GM12878 (cell line): ENCODE measurements around the gene PHB1. TPM values are rescaled to one million over a fixed set of nuclear protein-coding genes. Genes with fewer than 3 reads are reported as not detected.

Experiments
- ATAC-seq: fragments of 200-7000 bp; cut with Tn5 transposase; 3 replicates; pipeline ENCODE4 v1.9.1; 2020; ENCODE audit warnings: mild to moderate bottlenecking, moderate library complexity
- BruUV-seq: library from RNA; stranded (reverse); fragments of 400-500 nt; replicated peaks from 2 replicates; lab custom pipeline; 2021; lab: Mats Ljungman, UMichigan
- CTCF ChIA-PET: fragments of 300-600 bp; sonication (Branson Sonifier 250); formaldehyde crosslinking; extraction: SDS; loops from one replicate; lab custom pipeline; 2021; ENCODE audit warnings: inconsistent platforms; lab: Yijun Ruan, JAX
- POLR2A ChIA-PET: fragments of 350-600 bp; formaldehyde crosslinking; extraction: SDS; loops from one replicate; lab custom pipeline; 2021; ENCODE audit warnings: inconsistent platforms; lab: Charles Lee
- RAD21 ChIA-PET: fragments of 300-600 bp; sonication (Branson Sonifier 250); formaldehyde crosslinking; loops from one replicate; lab custom pipeline; 2023; ENCODE audit warnings: antibody characterized with exemption; ENCODE audit not compliant: unreplicated experiment; lab: Charles Lee
- SMC1A ChIA-PET: fragments of 300-600 bp; sonication (Branson Sonifier 250); formaldehyde crosslinking; loops from one replicate; lab custom pipeline; 2023; ENCODE audit not compliant: unreplicated experiment, uncharacterized antibody; lab: Charles Lee
- DNase-seq: peaks from one replicate; pipeline ENCODE4 v3.0.0-alpha.2; 2011; ENCODE audit warnings: low read depth, low spot score
- FAIRE-seq: peaks from 3 replicates; lab custom pipeline; 2011; peaks lifted over from hg19 to GRCh38; lab: Jason Lieb, UNC
- H2AFZ ChIP-seq: 2 replicates; pipeline ENCODE4 v1.6.0; 2011; ENCODE audit warnings: low read depth, low read length, control low read depth; ENCODE audit not compliant: control insufficient read depth
- H3K27ac ChIP-seq: 2 replicates; pipeline ENCODE4 v1.5.1; 2011; ENCODE audit warnings: control low read depth; ENCODE audit not compliant: control insufficient read depth, insufficient read depth
- H3K27me3 ChIP-seq, 2 experiments: replicated peaks in 1 of 2; 2 replicates each; pipeline versions ENCODE4 v1.6.0 to v1.6.1; 2011; ENCODE audit warnings: low read length in 1 of 2; ENCODE audit not compliant: control insufficient read depth in 2 of 2, insufficient read depth in 2 of 2
- H3K36me3 ChIP-seq, 2 experiments: 2 replicates each; pipeline ENCODE4 v1.5.1; 2011; ENCODE audit warnings: low read length in 1 of 2; ENCODE audit not compliant: control insufficient read depth in 2 of 2, insufficient read depth in 2 of 2
- H3K4me1 ChIP-seq: 2 replicates; pipeline ENCODE4 v1.6.1; 2011; ENCODE audit warnings: mild to moderate bottlenecking, low read length, moderate library complexity, mixed read lengths; ENCODE audit not compliant: control insufficient read depth, insufficient read depth
- H3K4me2 ChIP-seq: 2 replicates; pipeline ENCODE4 v1.6.0; 2011; ENCODE audit warnings: control low read depth; ENCODE audit not compliant: control insufficient read depth, insufficient read depth
- H3K4me3 ChIP-seq: fragments of 200-600 bp; sonication (generic); 2 replicates; pipeline ENCODE4 v1.5.1; 2016
- H3K79me2 ChIP-seq: 2 replicates; pipeline ENCODE4 v1.6.0; 2011; ENCODE audit warnings: low read length; ENCODE audit not compliant: control insufficient read depth, insufficient read depth
- H3K9ac ChIP-seq: 2 replicates; pipeline ENCODE4 v1.8.0; 2011; ENCODE audit warnings: low read length, control low read depth, mixed read lengths; ENCODE audit not compliant: control insufficient read depth, insufficient read depth
- H3K9me3 ChIP-seq: replicated peaks from 3 replicates; pipeline ENCODE4 v1.5.1; 2011; ENCODE audit warnings: mild to moderate bottlenecking, low read length; ENCODE audit not compliant: control insufficient read depth, insufficient read depth
- H4K20me1 ChIP-seq: 2 replicates; pipeline ENCODE4 v1.6.0; 2011; ENCODE audit not compliant: control insufficient read depth, insufficient read depth
- BMI1 ChIP-seq: fragments of 450-650 bp; IDR thresholded peaks from 2 replicates; pipeline ENCODE4 v1.6.1; 2016; ENCODE audit warnings: mild to moderate bottlenecking, moderate library complexity, borderline replicate concordance
- CBFB ChIP-seq: IDR thresholded peaks from 2 replicates; pipeline ENCODE4 v1.6.1; 2016; ENCODE audit warnings: antibody characterized with exemption, low read depth
- CEBPB ChIP-seq, 2 experiments: fragments of 150-350 bp in 1 of 2; IDR thresholded peaks; 2 replicates each; pipeline ENCODE4 v1.6.1; 2012 to 2014; ENCODE audit warnings: low read depth in 2 of 2, low read length in 2 of 2, borderline replicate concordance in 1 of 2, inconsistent platforms in 1 of 2
- CHD2 ChIP-seq: IDR thresholded peaks from 2 replicates; pipeline ENCODE4 v1.6.1; 2011; ENCODE audit warnings: low read depth, low read length, improper control_type of control experiment, borderline replicate concordance
- CREB1 ChIP-seq: IDR thresholded peaks from 2 replicates; pipeline ENCODE4 v1.6.1; 2012; ENCODE audit warnings: low read depth, mild to moderate bottlenecking, inconsistent platforms
- DPF2 ChIP-seq: fragments of 450-650 bp; IDR thresholded peaks from 2 replicates; pipeline ENCODE4 v1.6.1; 2017; ENCODE audit warnings: mild to moderate bottlenecking
- EGR1 ChIP-seq, 2 experiments: IDR thresholded peaks; 1 replicate in 1 of 2; 2 replicates in 1 of 2; pipeline ENCODE4 v1.6.1; 2011 to 2012; ENCODE audit warnings: low read depth in 2 of 2, low read length in 2 of 2, borderline replicate concordance in 1 of 2, mild to moderate bottlenecking in 1 of 2, moderate library complexity in 1 of 2
- GABPA ChIP-seq: IDR thresholded peaks from 2 replicates; pipeline ENCODE4 v1.6.1; 2014; ENCODE audit warnings: antibody characterized with exemption, low read depth, mild to moderate bottlenecking, inconsistent platforms
- IKZF1 ChIP-seq: fragments of 450-650 bp; conservative IDR thresholded peaks from 2 replicates; pipeline ENCODE4 v1.6.1; 2017; ENCODE audit warnings: antibody characterized with exemption, mild to moderate bottlenecking
- IRF3 ChIP-seq: fragments of 450-650 bp; IDR thresholded peaks from 2 replicates; pipeline ENCODE4 v1.6.1; 2014; ENCODE audit warnings: mild to moderate bottlenecking
- NRF1 ChIP-seq: conservative IDR thresholded peaks from 2 replicates; pipeline ENCODE4 v1.6.1; 2011; ENCODE audit warnings: mild to moderate bottlenecking, low read depth, low read length, improper control_type of control experiment
- SKIL ChIP-seq: fragments of 450-650 bp; IDR thresholded peaks from 2 replicates; pipeline ENCODE4 v1.6.1; 2017; ENCODE audit warnings: mild to moderate bottlenecking, low read depth, inconsistent platforms; ENCODE audit not compliant: poor library complexity, severe bottlenecking
- SREBF1 ChIP-seq: IDR thresholded peaks from 2 replicates; pipeline ENCODE4 v1.6.1; 2012; ENCODE audit warnings: mild to moderate bottlenecking, low read length
- SUZ12 ChIP-seq: fragments of 200-600 bp; sonication (generic); IDR thresholded peaks from one replicate; pipeline ENCODE4 v1.6.1; 2018; ENCODE audit warnings: antibody characterized with exemption, mild to moderate bottlenecking; ENCODE audit not compliant: unreplicated experiment
- ZBED1 ChIP-seq: IDR thresholded peaks from 2 replicates; pipeline ENCODE4 v1.6.1; 2016; ENCODE audit warnings: borderline replicate concordance
- WGBS: methylation state at CpG from one replicate; pipeline ENCODE4 v1.1.6; 2016; ENCODE audit warnings: low lambda C conversion rate; ENCODE audit not compliant: insufficient replicate concordance, insufficient coverage; ENCODE audit errors: missing lambda C conversion rate; 5-methylcytosine and 5-hydroxymethylcytosine counted together
- in situ Hi-C: fragments of 300-500 bp; cut with MboI; formaldehyde crosslinking; loops from 9 replicates; pipeline ENCODE4 v1.14.3; 2018; ENCODE audit warnings: mixed read lengths
- intact Hi-C: fragments of 100-400 bp; cut with micrococcal nuclease; formaldehyde crosslinking; loops from one replicate; pipeline ENCODE4 v1.14.2; 2022; ENCODE audit not compliant: unreplicated experiment
- polyA plus RNA-seq, 11 experiments: library from polyadenylated mRNA; depleted of rRNA in 4 of 11; unstranded in 6 of 11; stranded (reverse) in 5 of 11; fragments of >200 nt; fragmentation: Nextera tagmentation in 4 of 11; fragmentation: Illumina TruSeq in 1 of 11; extraction: Ambion mirVana in 4 of 11; extraction: Trizol in 1 of 11; gene quantifications; 1 replicate in 1 of 11; 2 replicates in 10 of 11; pipeline versions ENCODE4 v1.2.1 to v1.2.3, GENCODE V29; 2011 to 2016; ENCODE audit warnings: inconsistent platforms in 2 of 11, missing spikeins in 2 of 11, low read depth in 1 of 11
- total RNA-seq, 4 experiments: library from RNA; depleted of rRNA in 3 of 4; stranded (reverse); fragments of >200 nt in 3 of 4; fragmentation: Illumina TruSeq in 1 of 4; extraction: Trizol in 1 of 4; gene quantifications; 2 replicates each; pipeline versions ENCODE4 v1.2.1 to v1.2.3, GENCODE V29; 2013 to 2021
- TF ChIP-seq, protein P1 (sequence below): fragments of 450-650 bp; formaldehyde crosslinking; IDR thresholded peaks from 2 replicates; pipeline ENCODE4 v1.5.0; 2022; ENCODE audit warnings: mild to moderate bottlenecking, missing genetic modification characterization

The PHB1 gene
- total and polyA plus RNA-seq, 10 of the 15 experiments (the other 5 are each of a cell fraction or from before 2014, with no cell fraction given): 117 to 466 (median 248) TPM

DNA sequence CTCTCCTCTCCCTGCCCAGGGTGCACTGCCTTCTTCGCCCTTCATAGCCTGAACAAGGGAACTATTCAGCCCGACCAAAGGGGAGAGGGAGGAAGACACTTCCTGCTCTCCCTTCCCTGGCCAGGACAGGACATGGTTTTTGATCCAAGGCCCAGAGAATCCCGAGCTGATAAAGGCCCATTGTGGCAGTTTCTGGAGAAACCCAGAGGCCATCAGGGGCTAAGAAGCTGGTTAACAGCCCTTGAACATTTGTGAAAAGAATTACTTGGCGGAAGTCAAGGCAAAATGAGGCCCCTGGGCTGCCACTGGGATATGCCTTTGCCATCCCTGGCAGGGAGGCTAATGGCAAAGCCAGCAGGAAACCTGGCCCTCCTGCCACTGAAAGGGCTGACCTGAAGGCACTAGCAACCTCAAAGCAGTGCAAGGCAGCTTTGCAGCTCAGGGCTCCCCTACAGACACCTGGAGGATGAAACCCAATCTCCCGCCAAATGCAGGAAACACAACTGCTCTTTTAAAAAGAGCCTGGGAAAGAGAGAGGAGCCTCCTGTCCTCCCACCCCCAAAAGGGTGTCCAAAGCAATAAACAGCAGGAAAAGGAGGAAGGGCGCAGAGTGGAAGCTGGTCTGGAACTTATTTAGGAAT is 12.6 kb downstream of the PHB1 start:
- ChIA-PET POLR2A (no interaction called here), SMC1A (no interaction called here), CTCF (interaction anchor here (1.1 to 2.9 kb wide), 2 partner anchors 87 to 155 kb away, joined by 5 to 12 read pairs; no protein-coding TSS in a partner anchor), RAD21 (interaction anchor here (0.7 kb wide), 1 partner anchor 12 kb away, joined by 3 read pairs; no protein-coding TSS in a partner anchor)
- no peak overlapping the region for H3K9ac ChIP-seq
- no peak for DNase-seq
- H4K20me1 ChIP-seq: 0 out of 2 replicates have a peak, but pooled peaks cover 2% of the 10 kb centered on the region
- no peaks in the 10 kb centered on the region for H3K79me2 ChIP-seq
- H2AFZ ChIP-seq: no peak overlapping the region
- FAIRE-seq: no peak
- in situ Hi-C loops: loop anchor here (10.0 kb wide), 1 partner anchor 153 kb away; no protein-coding TSS in a partner anchor
- H3K4me3 ChIP-seq: no peak overlapping the region
- no peak overlapping the region for H3K27ac ChIP-seq
- intact Hi-C loops: no loop called here
- H3K4me2 ChIP-seq: no peak overlapping the region
- no TSS peak for BruUV-seq
- 70% methylated on average over 6 of the region's 6 CpGs for WGBS
- no peak for ATAC-seq
- H3K27me3 ChIP-seq: no peaks in the 10 kb centered on the region
- H3K36me3 ChIP-seq: peaks cover 17 to 19% of the 10 kb centered on the region in 2 experiments
- no peaks in the 10 kb centered on the region for H3K9me3 ChIP-seq
- peaks cover 6% of the 10 kb centered on the region for H3K4me1 ChIP-seq
- TF ChIP-seq IRF3: no peak
- no peak for TF ChIP-seq CREB1
- no peak for TF ChIP-seq DPF2
- no peak for TF ChIP-seq ZBED1
- TF ChIP-seq SKIL: no peak
- no peak for TF ChIP-seq SREBF1
- TF ChIP-seq IKZF1: no peak
- TF ChIP-seq, protein P1, sequence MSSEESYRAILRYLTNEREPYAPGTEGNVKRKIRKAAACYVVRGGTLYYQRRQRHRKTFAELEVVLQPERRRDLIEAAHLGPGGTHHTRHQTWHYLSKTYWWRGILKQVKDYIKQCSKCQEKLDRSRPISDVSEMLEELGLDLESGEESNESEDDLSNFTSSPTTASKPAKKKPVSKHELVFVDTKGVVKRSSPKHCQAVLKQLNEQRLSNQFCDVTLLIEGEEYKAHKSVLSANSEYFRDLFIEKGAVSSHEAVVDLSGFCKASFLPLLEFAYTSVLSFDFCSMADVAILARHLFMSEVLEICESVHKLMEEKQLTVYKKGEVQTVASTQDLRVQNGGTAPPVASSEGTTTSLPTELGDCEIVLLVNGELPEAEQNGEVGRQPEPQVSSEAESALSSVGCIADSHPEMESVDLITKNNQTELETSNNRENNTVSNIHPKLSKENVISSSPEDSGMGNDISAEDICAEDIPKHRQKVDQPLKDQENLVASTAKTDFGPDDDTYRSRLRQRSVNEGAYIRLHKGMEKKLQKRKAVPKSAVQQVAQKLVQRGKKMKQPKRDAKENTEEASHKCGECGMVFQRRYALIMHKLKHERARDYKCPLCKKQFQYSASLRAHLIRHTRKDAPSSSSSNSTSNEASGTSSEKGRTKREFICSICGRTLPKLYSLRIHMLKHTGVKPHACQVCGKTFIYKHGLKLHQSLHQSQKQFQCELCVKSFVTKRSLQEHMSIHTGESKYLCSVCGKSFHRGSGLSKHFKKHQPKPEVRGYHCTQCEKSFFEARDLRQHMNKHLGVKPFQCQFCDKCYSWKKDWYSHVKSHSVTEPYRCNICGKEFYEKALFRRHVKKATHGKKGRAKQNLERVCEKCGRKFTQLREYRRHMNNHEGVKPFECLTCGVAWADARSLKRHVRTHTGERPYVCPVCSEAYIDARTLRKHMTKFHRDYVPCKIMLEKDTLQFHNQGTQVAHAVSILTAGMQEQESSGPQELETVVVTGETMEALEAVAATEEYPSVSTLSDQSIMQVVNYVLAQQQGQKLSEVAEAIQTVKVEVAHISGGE: no peak
- TF ChIP-seq EGR1 (IDR thresholded peaks at IDR 0.05; ENCODE audit: borderline replicate concordance in 1 of 2, low read depth in 2 of 2, low read length in 2 of 2): no peak
- TF ChIP-seq GABPA: no peak
- no peak for TF ChIP-seq CHD2
- TF ChIP-seq CEBPB (IDR thresholded peaks at IDR 0.05; ENCODE audit: borderline replicate concordance in 1 of 2, low read depth in 2 of 2, low read length in 2 of 2): no peak
- no peak for TF ChIP-seq NRF1
- no peak for TF ChIP-seq BMI1
- TF ChIP-seq CBFB: no peak
- TF ChIP-seq SUZ12: no peak
